K562 (cell line): ENCODE measurements around the gene KLK3. TPM values are rescaled to one million over a fixed set of nuclear protein-coding genes. Genes with fewer than 3 reads are reported as not detected.

Experiments used
- CTBP1 ChIP-seq: fragments of 450-650 bp; IDR thresholded peaks from 2 replicates; pipeline ENCODE4 v1.6.1; 2016; ENCODE audit warnings: borderline replicate concordance
- CTCF ChIP-seq, 3 experiments: IDR thresholded peaks in 2 of 3; conservative IDR thresholded peaks in 1 of 3; 2 replicates each; pipeline ENCODE4 v1.5.1; 2011 to 2012; ENCODE audit warnings: low read length in 3 of 3, mild to moderate bottlenecking in 3 of 3, control low read depth in 2 of 3, improper control_type of control experiment in 1 of 3, inconsistent platforms in 1 of 3, low read depth in 1 of 3, mixed read lengths in 1 of 3, moderate library complexity in 1 of 3; ENCODE audit not compliant: insufficient read depth in 2 of 3
- ESRRA ChIP-seq: fragments of 450-650 bp; IDR thresholded peaks from 2 replicates; pipeline ENCODE4 v1.6.1; 2014; ENCODE audit warnings: low read depth, mild to moderate bottlenecking, moderate library complexity, borderline replicate concordance
- ESRRB ChIP-seq: fragments of 250-450 bp; sonication (Bioruptor Pico); IDR thresholded peaks from 2 replicates; pipeline ENCODE4 v1.5.0; 2020; ENCODE audit warnings: mild to moderate bottlenecking, moderate library complexity, borderline replicate concordance
- ETV1 ChIP-seq: fragments of 450-650 bp; conservative IDR thresholded peaks from 2 replicates; pipeline ENCODE4 v1.6.1; 2016; ENCODE audit warnings: missing genetic modification characterization, control low read depth, low read depth, missing compliant biosample characterization
- EZH2 ChIP-seq: IDR thresholded peaks from 2 replicates; pipeline ENCODE4 v1.6.1; 2012; ENCODE audit warnings: low read depth, mild to moderate bottlenecking, inconsistent platforms, low read length, borderline replicate concordance
- FOXO4 ChIP-seq: fragments of 450-650 bp; formaldehyde crosslinking; IDR thresholded peaks from 2 replicates; pipeline ENCODE4 v1.4.0; 2020; ENCODE audit warnings: mild to moderate bottlenecking, moderate library complexity
- GTF3C2 ChIP-seq: IDR thresholded peaks from 3 replicates; pipeline ENCODE4 v1.6.1; 2011; ENCODE audit warnings: borderline replicate concordance, mild to moderate bottlenecking, moderate library complexity; ENCODE audit not compliant: insufficient read length; ENCODE audit errors: extremely low read depth
- MYC ChIP-seq, 2 experiments: fragments of 250-450 bp in 1 of 2; sonication (Bioruptor Pico) in 1 of 2; IDR thresholded peaks; 2 replicates each; pipeline versions ENCODE4 v1.5.1 to v1.6.1; 2012 to 2021; ENCODE audit warnings: low read depth in 2 of 2, borderline replicate concordance in 1 of 2, improper control_type of control experiment in 1 of 2, low read length in 1 of 2, mild to moderate bottlenecking in 1 of 2, moderate library complexity in 1 of 2
- MYNN ChIP-seq, 2 experiments: sonication (generic); formaldehyde crosslinking in 1 of 2; IDR thresholded peaks; 2 replicates each; pipeline versions ENCODE4 v1.5.0 to v1.6.1; 2016 to 2020; ENCODE audit warnings: antibody characterized with exemption in 1 of 2, missing genetic modification reagents in 1 of 2
- NEUROD1 ChIP-seq: fragments of 150-350 bp; IDR thresholded peaks from 2 replicates; pipeline ENCODE4 v1.6.1; 2014; ENCODE audit warnings: borderline replicate concordance, low read length, low read depth; ENCODE audit not compliant: partially characterized antibody
- NFYB ChIP-seq: IDR thresholded peaks from 2 replicates; pipeline ENCODE4 v1.6.1; 2011; ENCODE audit warnings: mild to moderate bottlenecking, moderate library complexity; ENCODE audit not compliant: insufficient read length; ENCODE audit errors: extremely low read depth
- NR1H2 ChIP-seq: sonication (generic); formaldehyde crosslinking; IDR thresholded peaks from 2 replicates; pipeline ENCODE4 v1.4.0; 2020; ENCODE audit warnings: mild to moderate bottlenecking, missing genetic modification reagents
- RUNX1 ChIP-seq: sonication (generic); IDR thresholded peaks from 2 replicates; pipeline ENCODE4 v1.6.1; 2016; ENCODE audit warnings: antibody characterized with exemption, low read depth
- SMC3 ChIP-seq: conservative IDR thresholded peaks from 2 replicates; pipeline ENCODE4 v1.6.1; 2011; ENCODE audit warnings: low read depth, low read length, improper control_type of control experiment; ENCODE audit not compliant: insufficient read depth
- USF1 ChIP-seq: sonication (generic); formaldehyde crosslinking; IDR thresholded peaks from 2 replicates; pipeline ENCODE4 v1.9.0; 2022; ENCODE audit warnings: mild to moderate bottlenecking, missing genetic modification reagents
- ZC3H8 ChIP-seq: fragments of 450-650 bp; IDR thresholded peaks from 2 replicates; pipeline ENCODE4 v1.6.1; 2017
- ZNF133 ChIP-seq: fragments of 250-450 bp; sonication (Bioruptor Pico); IDR thresholded peaks from 2 replicates; pipeline ENCODE4 v1.4.0; 2020; ENCODE audit warnings: mild to moderate bottlenecking
- ZNF311 ChIP-seq: fragments of 250-450 bp; sonication (Bioruptor Pico); IDR thresholded peaks from 2 replicates; pipeline ENCODE4 v1.4.0; 2020; ENCODE audit warnings: mild to moderate bottlenecking, moderate library complexity
- ZNF354B ChIP-seq: fragments of 250-450 bp; sonication (Bioruptor Pico); IDR thresholded peaks from 2 replicates; pipeline ENCODE4 v1.4.0; 2020
- ZNF445 ChIP-seq: fragments of 250-450 bp; sonication (Bioruptor Pico); IDR thresholded peaks from 2 replicates; pipeline ENCODE4 v1.4.0; 2020; ENCODE audit warnings: low read depth, mild to moderate bottlenecking, moderate library complexity
- polyA plus RNA-seq, 8 experiments: library from polyadenylated mRNA; depleted of rRNA in 4 of 8; stranded (reverse) in 5 of 8; unstranded in 3 of 8; fragments of >200 nt; fragmentation: Nextera tagmentation in 2 of 8; fragmentation: Illumina TruSeq in 1 of 8; extraction: Ambion mirVana in 2 of 8; extraction: Trizol in 1 of 8; gene quantifications; 2 replicates each; pipeline versions ENCODE4 v1.2.1 to v1.2.3, GENCODE V29; 2011 to 2014; ENCODE audit warnings: inconsistent platforms in 1 of 8, missing spikeins in 1 of 8
- total RNA-seq, 7 experiments: library from RNA; depleted of rRNA in 6 of 7; stranded (reverse); fragments of >200 nt in 6 of 7; fragmentation: Illumina TruSeq in 2 of 7; extraction: Trizol in 2 of 7; gene quantifications; 2 replicates each; pipeline versions ENCODE4 v1.2.1 to v1.2.3, GENCODE V29; 2011 to 2021; ENCODE audit warnings: low replicate concordance in 1 of 7

The KLK3 gene
- total and polyA plus RNA-seq, 9 of the 15 experiments (the other 6 are each of a cell fraction or from before 2014, with no cell fraction given), result not detected

- TF ChIP-seq ZNF311 (CRISPR knock-in tag) (no peak), FOXO4 (CRISPR knock-in tag) (no peak), ZNF445 (no peak), NFYB (no peak), GTF3C2 (no peak), ESRRB (no peak), ZC3H8 (no peak), EZH2 (no peak), ZNF354B (CRISPR knock-in tag) (no peak), USF1 (CRISPR knock-in tag) (peak; percentile 83), ZNF133 (CRISPR knock-in tag) (no peak), MYNN (IDR thresholded peaks at IDR 0.05) (no peak), MYNN (CRISPR knock-in tag; IDR thresholded peaks at IDR 0.05) (no peak), CTCF (IDR thresholded peaks at IDR 0.05 in 2 of 3, conservative IDR thresholded peaks at IDR 0.05 in 1 of 3; ENCODE audit: insufficient read depth in 2 of 3, low read depth in 1 of 3, low read length in 3 of 3) (peak; percentile 40 to 53 (median 52)), CTBP1 (no peak), NR1H2 (CRISPR knock-in tag) (no peak), SMC3 (0 out of 2 replicates have a peak, but pooled peaks have one; percentile 7), MYC (IDR thresholded peaks at IDR 0.05; ENCODE audit: low read depth, low read length) (peak; percentile 54; the same call in 1 of the 2 replicates), MYC (CRISPR knock-in tag; IDR thresholded peaks at IDR 0.05; ENCODE audit: borderline replicate concordance, low read depth) (no peak), ESRRA (no peak; the same call in 1 of the 2 replicates), RUNX1 (no peak), NEUROD1 (no peak), ETV1 (tag) (no peak)
Observed at GRCh38 chr19:50893047-50893736, 38.5 kb downstream of the KLK3 start (continued).
